Stimulated activated CD8-positive, alpha-beta memory T cell treated with anti-CD3 and anti-CD28 coated beads, Interleukin-2, amount 100 ng/mL, for 1 hour (primary cell): ENCODE data around the gene KIF23.

Experiments used
- DNase-seq, 2 donors: peaks; one replicate each; pipeline ENCODE4 v3.0.0-alpha.2; 2020; ENCODE audit warnings: low read depth in 2 of 2

The KIF23 gene

DNA sequence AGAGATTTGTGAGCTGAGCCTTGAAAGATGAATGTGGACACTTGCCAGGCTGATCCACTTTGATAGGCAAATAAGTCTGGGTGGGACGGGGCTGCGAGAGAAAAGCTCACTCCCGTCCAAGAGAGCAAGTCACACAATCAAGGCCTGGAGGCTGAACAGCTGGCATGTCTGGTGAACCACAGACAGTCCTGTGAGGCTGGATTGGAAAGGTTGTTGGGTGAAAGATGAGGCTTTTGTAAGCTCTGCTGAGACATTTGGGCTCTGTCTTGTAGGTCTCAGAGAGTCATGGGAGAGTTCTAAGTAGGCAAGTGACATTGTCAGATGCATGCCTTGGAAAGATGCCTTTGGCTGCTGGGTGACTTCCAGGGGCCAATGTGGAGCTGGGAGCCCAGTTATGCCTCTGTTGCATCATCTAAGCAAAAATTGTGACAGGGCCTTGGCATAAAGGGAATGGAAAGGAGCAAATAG, 76.9 kb downstream of the KIF23 start:
- no peak for DNase-seq

DNA sequence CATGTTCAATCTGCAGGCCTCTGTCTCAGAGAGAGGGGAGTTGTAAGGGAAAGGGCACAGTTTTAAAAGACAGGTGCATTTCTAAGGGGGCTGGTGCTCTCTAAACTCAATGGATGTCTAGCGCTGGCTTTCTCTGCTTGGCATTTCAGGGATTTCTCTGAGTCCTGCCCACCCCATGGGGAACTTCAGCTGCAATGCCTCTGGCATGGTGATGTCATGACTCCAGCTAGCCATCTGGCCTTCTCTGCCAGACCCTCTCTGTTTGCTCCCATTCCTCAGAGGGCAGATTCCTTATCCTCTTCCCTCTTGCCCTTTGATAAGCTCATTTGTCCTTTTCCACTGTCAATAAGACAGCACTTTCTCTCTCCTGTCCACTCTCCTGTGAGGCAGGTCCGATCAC, 79.3 kb downstream of the KIF23 start:
- DNase-seq: no peak

DNA sequence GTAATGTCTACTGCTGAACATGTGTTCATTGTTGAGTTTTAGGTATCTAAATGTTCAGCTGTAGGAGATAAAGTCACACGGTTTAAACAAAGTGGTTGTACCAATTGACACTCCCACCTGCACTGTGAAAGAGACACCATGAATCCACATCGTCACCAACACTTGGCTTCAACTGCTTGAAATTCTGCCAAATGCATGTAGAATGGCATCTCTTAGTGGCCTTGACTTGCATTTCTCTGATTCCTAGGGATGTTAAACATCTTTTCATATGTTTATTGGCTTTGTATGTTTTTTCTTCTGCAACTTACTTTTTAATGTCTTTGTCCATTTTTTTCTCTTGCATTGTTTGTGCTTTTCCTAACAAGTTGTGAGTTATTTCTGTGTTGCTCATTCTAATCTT, 81.9 kb downstream of the KIF23 start:
- DNase-seq: no peak

DNA sequence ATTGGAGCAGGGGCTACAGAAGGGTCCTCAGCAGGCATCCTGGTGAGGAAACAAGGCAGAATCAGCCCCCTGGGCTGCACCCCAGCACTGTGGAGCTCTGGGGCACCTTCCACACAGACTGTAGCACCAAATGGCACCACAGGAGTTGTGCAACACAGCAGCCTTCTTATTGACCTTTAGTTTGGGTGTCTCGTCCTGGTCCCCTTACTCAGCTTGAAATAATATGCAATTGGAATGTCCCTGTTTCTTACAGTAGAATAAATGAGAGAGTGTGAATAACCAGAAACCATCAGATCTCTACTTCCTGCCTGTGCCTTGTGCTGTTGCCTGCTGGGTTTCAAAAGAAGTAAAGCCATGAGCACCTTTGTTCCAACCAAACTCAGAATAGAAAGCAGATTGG, 82.9 kb downstream of the KIF23 start:
- DNase-seq: no peak

DNA sequence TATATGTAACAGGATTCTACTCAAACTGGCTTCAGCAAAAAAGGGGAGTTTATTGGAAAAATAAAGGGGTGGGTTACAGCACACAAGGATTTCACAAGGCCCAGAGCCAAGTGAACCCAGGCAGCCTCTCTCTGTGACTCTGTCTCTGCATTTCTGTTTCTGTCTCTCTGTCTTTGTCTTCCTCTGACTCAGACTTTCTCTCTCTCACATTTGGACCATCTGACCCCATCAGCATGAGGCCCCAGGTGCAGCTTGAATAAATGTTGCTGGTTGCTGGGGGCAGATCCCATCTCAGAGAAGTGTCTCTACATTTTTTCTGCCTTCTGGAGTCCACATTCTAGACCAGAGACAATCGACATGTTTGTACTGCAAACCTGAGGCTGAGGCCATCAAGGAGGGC, 83.5 kb downstream of the KIF23 start:
- DNase-seq: no peak
